ENCODE results near the gene B4GALNT4. TPM values are rescaled to one million over a fixed set of nuclear protein-coding genes. Genes with fewer than 3 reads are reported as not detected.

The B4GALNT4 gene
- total and polyA plus RNA-seq, 2 of the 13 experiments (the other 11 are each of a cell fraction or from before 2014, with no cell fraction given) = 30.5 to 50.1 TPM

- TF ChIP-seq ZNF777 (CRISPR knock-in tag; IDR thresholded peaks at IDR 0.05) = 0 out of 2 replicates have a peak, but pooled peaks have one; percentile 13
- no peak for TF ChIP-seq ZNF570 (CRISPR knock-in tag; IDR thresholded peaks at IDR 0.05; ENCODE audit: borderline replicate concordance)
- peak; percentile 66; the same call in 1 of the 2 replicates for TF ChIP-seq ZFP91 (CRISPR knock-in tag; IDR thresholded peaks at IDR 0.05; ENCODE audit: borderline replicate concordance)
- TF ChIP-seq YEATS4 (CRISPR knock-in tag; IDR thresholded peaks at IDR 0.05; ENCODE audit: borderline replicate concordance) = peak; percentile 53; the same call in 1 of the 2 replicates
- no peak for TF ChIP-seq ZNF33A (CRISPR knock-in tag; IDR thresholded peaks at IDR 0.05; ENCODE audit: borderline replicate concordance)
- no peak for TF ChIP-seq EEA1 (CRISPR knock-in tag; IDR thresholded peaks at IDR 0.05; ENCODE audit: borderline replicate concordance)
Observed at GRCh38 chr11:416051-416756, 46.9 kb downstream of the B4GALNT4 start (continued).

DNA sequence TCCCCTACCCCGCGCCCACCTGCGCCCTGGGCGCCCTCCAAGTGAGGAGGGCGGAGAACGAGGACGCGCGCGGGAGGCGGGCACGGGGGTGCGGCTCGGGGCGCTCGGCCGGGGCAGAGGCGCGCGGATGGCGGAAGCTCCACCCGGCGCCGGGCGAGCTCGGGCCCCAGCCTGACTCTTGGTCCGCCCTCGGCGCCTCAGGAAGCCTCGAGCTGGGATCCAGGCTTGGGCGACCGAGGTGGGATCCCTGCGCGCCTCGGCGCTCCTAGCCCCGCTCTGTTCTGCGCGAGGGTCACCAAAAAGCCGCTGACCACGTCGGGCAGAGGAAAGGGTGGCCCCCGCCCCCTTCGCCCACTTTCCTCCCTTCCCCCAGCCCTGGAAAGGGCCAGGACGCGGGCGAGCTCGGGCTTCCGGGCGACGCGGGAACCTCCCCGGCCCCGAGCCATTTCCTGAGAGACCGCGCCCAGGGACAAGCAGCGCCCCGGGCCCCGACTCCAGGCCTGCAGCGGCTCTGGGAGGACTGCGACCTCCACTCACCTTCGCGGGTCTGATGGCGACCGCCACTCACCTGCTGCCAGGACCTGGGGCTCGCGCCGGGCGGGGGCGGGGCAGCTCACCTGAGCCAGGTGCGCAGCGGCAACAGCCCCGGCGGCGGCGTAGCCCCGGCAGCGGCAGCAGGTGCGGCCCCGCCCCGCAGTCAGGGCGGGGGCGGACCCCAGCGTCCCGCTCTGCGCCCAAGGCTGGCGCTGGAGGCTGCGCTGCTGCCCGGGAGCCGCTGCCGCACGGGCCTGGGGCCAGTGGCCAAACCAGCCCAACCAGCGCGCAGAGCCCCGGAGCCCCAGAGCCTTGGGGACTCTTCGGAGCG lies 47.7 kb downstream of the B4GALNT4 start:
- Histone ChIP-seq H2AFZ (ENCODE audit: low read length) (no peak overlapping the region), H3K9me3 (ENCODE audit: low read length) (no peaks in the 10 kb centered on the region), H3K36me3 (replicated peaks in 1 of 2; ENCODE audit: control insufficient read depth in 1 of 2, insufficient read depth in 2 of 2, low read length in 2 of 2) (no peaks in the 10 kb centered on the region), H3K4me2 (ENCODE audit: low read depth, low read length) (peak overlapping the region; percentile 67), H3K4me1 (ENCODE audit: insufficient read depth, low read length) (peaks cover 39% of the 10 kb centered on the region), H3K27ac (ENCODE audit: extremely low read length, insufficient read depth, low read length) (no peak overlapping the region), H3K79me2 (ENCODE audit: insufficient read depth, low read length) (no peaks in the 10 kb centered on the region), H3K9ac (ENCODE audit: insufficient read depth, low read depth, low read length) (0 out of 2 replicates have a peak overlapping the region, but pooled peaks have one; percentile 25), H3K4me3 (replicated peaks in 1 of 3; ENCODE audit: insufficient read depth in 1 of 3, low read depth in 2 of 3, low read length in 3 of 3) (peak overlapping the region; percentile 25 to 67 (median 57); a peak in 5 of 6 replicates), H3K27me3 (ENCODE audit: control insufficient read depth in 1 of 2, insufficient read depth in 2 of 2, low read length in 2 of 2) (peaks cover 2 to 10% of the 10 kb centered on the region in 2 experiments; a peak in 1 of 5 replicates), H4K20me1 (ENCODE audit: insufficient read depth, low read length) (no peaks in the 10 kb centered on the region)
- no peak for FAIRE-seq
- 32% methylated on average over 12 of the region's 97 CpGs for WGBS (ENCODE audit: low lambda C conversion rate)
- in situ Hi-C loops (cut with HindIII; ENCODE audit: extremely low pct_ligation_motif_present, low pct_unique_long_range_greater_than_20kb) (no loop called here), intact Hi-C loops (cut with micrococcal nuclease; ENCODE audit: unreplicated experiment) (no loop called here)
- no peak for DNase-seq (ENCODE audit: low spot score)
- ChIA-PET POLR2A (interaction anchor here (1.6 to 2.8 kb wide), 3 partner anchors 25 to 89 kb away, joined by 6 to 14 read pairs (median 7); partner anchors contain the start of genes ANO9 and RNH1), CTCF (ENCODE audit: low intra/inter-chr PET ratio, low total read pairs) (no interaction called here)
- peak; percentile 28 for ATAC-seq
- BruUV-seq (replicated peaks) = no TSS peak
- TF ChIP-seq AGO1 (IDR thresholded peaks at IDR 0.05; ENCODE audit: low read depth, low read length, poor library complexity, severe bottlenecking) (peak; percentile 10), ZNF34 (CRISPR knock-in tag; IDR thresholded peaks at IDR 0.05; ENCODE audit: borderline replicate concordance) (no peak), NKX3-1 (CRISPR knock-in tag; IDR thresholded peaks at IDR 0.05) (no peak), ZNF446 (CRISPR knock-in tag; IDR thresholded peaks at IDR 0.05) (peak; percentile 60; the same call in 1 of the 2 replicates), HDAC6 (IDR thresholded peaks at IDR 0.05; ENCODE audit: low read depth, low read length) (no peak), NR1H2 (CRISPR knock-in tag; IDR thresholded peaks at IDR 0.05; ENCODE audit: borderline replicate concordance, low read depth) (no peak), ZBTB38 (CRISPR knock-in tag; IDR thresholded peaks at IDR 0.05) (0 out of 2 replicates have a peak, but pooled peaks have one; percentile 29), CREB3 (CRISPR knock-in tag; IDR thresholded peaks at IDR 0.05) (0 out of 2 replicates have a peak, but pooled peaks have one; percentile 64)
